Epithelial cell of proximal tubule (primary cell): ENCODE measurements around the gene MTHFD1L. TPM values are rescaled to one million over a fixed set of nuclear protein-coding genes. Genes with fewer than 3 reads are reported as not detected.

Experiments
- DNase-seq: peaks from one replicate; pipeline ENCODE4 v3.0.0-alpha.2; 2011; ENCODE audit warnings: low read depth
- H3K4me3 ChIP-seq: 2 replicates; pipeline ENCODE4 v1.5.1; 2011; ENCODE audit warnings: low read depth, mild to moderate bottlenecking, low read length
- CTCF ChIP-seq: conservative IDR thresholded peaks from 2 replicates; pipeline ENCODE4 v1.5.1; 2012; ENCODE audit warnings: low read depth, mild to moderate bottlenecking, low read length
- total RNA-seq: library from RNA; depleted of rRNA; stranded (reverse); fragments of >200 nt; gene quantifications from 2 replicates; pipeline ENCODE4 v1.2.3, GENCODE V29; 2015

MTHFD1L gene
- total RNA-seq, 1 donor from 2014 or later, result 39.5 TPM

GRCh38 chr6:150890346-150890745, 24.8 kb downstream of the MTHFD1L start:
- H3K4me3 ChIP-seq, result no peak overlapping the region
- no peak for TF ChIP-seq CTCF
- no peak for DNase-seq

- TF ChIP-seq CTCF, result peak; percentile 87
- H3K4me3 ChIP-seq, result no peak overlapping the region
- no peak for DNase-seq
These were observed 26.5 kb downstream of the MTHFD1L start for GRCh38 chr6:150891888-150892485.

GRCh38 chr6:150894191-150894744, 28.8 kb downstream of the MTHFD1L start:
- H3K4me3 ChIP-seq, result no peak overlapping the region
- no peak for TF ChIP-seq CTCF
- DNase-seq, result no peak

GRCh38 chr6:150894935-150895552, 29.5 kb downstream of the MTHFD1L start:
- TF ChIP-seq CTCF, result no peak
- no peak overlapping the region for H3K4me3 ChIP-seq
- no peak for DNase-seq

GRCh38 chr6:150895928-150896632, 30.6 kb downstream of the MTHFD1L start:
- TF ChIP-seq CTCF, result no peak
- no peak for DNase-seq
- H3K4me3 ChIP-seq, result no peak overlapping the region

- no peak for TF ChIP-seq CTCF
- no peak overlapping the region for H3K4me3 ChIP-seq
- DNase-seq, result no peak
These were observed 32.0 kb downstream of the MTHFD1L start for GRCh38 chr6:150897400-150897943.
